GM19328 (cell line): ENCODE results near the gene NMT1.
A peak's percentile ranks its signal among the peaks of the same experiment; 100 is the strongest.

Experiments used
- ATAC-seq: cut with Tn5 transposase; IDR thresholded peaks from one replicate; pipeline ENCODE4 v1.9.1; 2021; ENCODE audit warnings: mild to moderate bottlenecking, moderate library complexity; ENCODE audit not compliant: unreplicated experiment

Gene NMT1

GRCh38 chr17:45132572-45133463 is 71.7 kb downstream of the NMT1 start:
- ATAC-seq: no peak

GRCh38 chr17:45135192-45135977 is 74.3 kb downstream of the NMT1 start, which contains the start of gene ACBD4:
Gene ACBD4, plus strand, starts transcription at chr17:45135687. Its CDS starts 458 bp downstream, at chr17:45136145.
- peak; percentile 72 for ATAC-seq

GRCh38 chr17:45135978-45136791 is 75.1 kb downstream of the NMT1 start:
- no peak for ATAC-seq

GRCh38 chr17:45136846-45137560 is 75.9 kb downstream of the NMT1 start:
- ATAC-seq: no peak

- ATAC-seq: no peak
These were observed 76.6 kb downstream of the NMT1 start for GRCh38 chr17:45137561-45138305.

GRCh38 chr17:45138911-45139532 is 77.9 kb downstream of the NMT1 start:
- ATAC-seq: no peak

GRCh38 chr17:45139533-45139920 is 78.4 kb downstream of the NMT1 start:
- ATAC-seq: no peak

- ATAC-seq: no peak
These were observed 82.1 kb downstream of the NMT1 start for GRCh38 chr17:45143094-45143670.

- no peak for ATAC-seq
These were observed 82.7 kb downstream of the NMT1 start for GRCh38 chr17:45143767-45144198.

- no peak for ATAC-seq
These were observed 83.3 kb downstream of the NMT1 start for GRCh38 chr17:45144199-45145034.

- ATAC-seq: no peak
These were observed 83.9 kb downstream of the NMT1 start for GRCh38 chr17:45145035-45145389.

GRCh38 chr17:45146166-45146565 is 85.0 kb downstream of the NMT1 start:
- no peak for ATAC-seq

GRCh38 chr17:45146592-45146889 is 85.4 kb downstream of the NMT1 start:
- no peak for ATAC-seq

GRCh38 chr17:45146890-45147580 is 85.9 kb downstream of the NMT1 start:
- no peak for ATAC-seq

- no peak for ATAC-seq
These were observed 86.6 kb downstream of the NMT1 start for GRCh38 chr17:45147581-45148182.

GRCh38 chr17:45148183-45149036 is 87.3 kb downstream of the NMT1 start, which contains the start of gene HEXIM1:
Gene HEXIM1, plus strand, starts transcription at chr17:45148475. Its CDS starts 716 bp downstream, at chr17:45149191.
- ATAC-seq: peak; percentile 70
